Left renal pelvis (tissue), 4 donors: ENCODE data around the gene MTX2. TPM values are rescaled to one million over a fixed set of nuclear protein-coding genes. Genes with fewer than 3 reads are reported as not detected.
A peak's percentile ranks its signal among the peaks of the same experiment; 100 is the strongest.

Experiments
- DNase-seq, 4 donors: peaks; one replicate each; pipeline ENCODE4 v3.0.0-alpha.2; 2013; ENCODE audit warnings: low read depth in 4 of 4, low spot score in 3 of 4
- polyA plus RNA-seq, 4 donors: library from polyadenylated mRNA; unstranded; fragments of 120-200 nt; gene quantifications; one replicate each; pipeline ENCODE4 v1.2.1, GENCODE V29; 2013; ENCODE audit not compliant: insufficient read length in 4 of 4

Gene MTX2
- polyA plus RNA-seq: 100 to 1,000 TPM in 2 of 4 donors, 10 to 100 TPM in 2; 49.0 to 103 (median 96.7) TPM

DNA sequence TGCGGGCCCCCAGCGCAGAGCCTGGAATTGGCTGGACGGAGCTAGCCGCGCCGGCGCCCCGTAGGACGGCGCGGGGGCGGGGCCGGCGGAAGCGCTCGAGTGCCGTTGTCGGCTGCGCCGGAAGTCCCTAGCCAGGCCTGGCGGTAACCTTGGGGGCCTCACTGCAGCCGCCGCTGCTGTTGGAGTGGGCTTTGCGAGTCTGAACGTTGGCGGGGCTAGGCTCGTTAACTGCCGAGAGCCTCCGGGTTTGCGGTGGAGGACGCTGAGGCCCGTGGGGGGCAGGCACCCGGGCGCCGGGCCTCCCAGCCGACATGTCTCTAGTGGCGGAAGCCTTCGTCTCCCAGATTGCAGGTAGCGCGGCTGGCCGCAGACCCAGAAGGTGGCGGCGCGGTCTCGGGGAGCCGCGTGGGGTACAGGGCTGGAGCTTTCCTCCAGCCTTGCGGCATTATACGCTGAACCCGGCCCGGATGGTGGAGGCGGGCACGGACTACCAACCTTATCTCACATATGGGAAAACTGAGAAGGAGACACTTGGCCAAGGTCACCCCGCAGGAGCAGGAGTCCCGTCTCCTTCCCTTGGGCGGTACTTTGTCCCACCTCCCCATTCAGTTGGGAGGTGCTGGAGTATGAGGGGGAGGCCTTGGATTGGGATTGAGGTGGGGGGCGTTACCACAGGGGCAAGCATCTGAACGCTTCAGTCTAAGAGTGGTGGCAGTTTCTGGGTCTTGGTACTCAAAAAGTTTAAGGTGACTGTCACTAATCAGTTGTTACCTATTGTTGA lies at the start of gene MTX2:
Gene MTX2, plus strand, starts transcription at position 124 of the 781 bp plus-strand sequence. Its CDS starts 188 bp downstream, at position 312.
- peak; percentile 60 to 77 (median 68) for DNase-seq

DNA sequence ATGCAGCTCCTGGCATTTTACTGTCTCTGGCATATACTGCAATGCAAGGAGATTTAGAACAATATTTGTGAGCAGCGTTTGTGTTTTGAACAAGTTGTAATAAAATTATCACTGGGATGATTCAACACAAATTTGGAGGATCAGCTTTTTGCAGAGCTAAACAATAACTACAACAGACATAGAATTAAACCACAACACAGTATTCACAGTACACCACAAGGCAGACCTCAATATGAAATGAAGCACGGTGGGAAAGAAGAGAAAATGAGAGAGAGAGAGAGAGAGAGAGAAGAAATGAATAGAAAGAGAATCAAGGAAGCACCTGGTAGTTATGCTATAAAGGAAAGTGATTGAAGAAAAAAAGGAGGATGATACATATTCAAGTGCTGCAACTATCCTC lies 41.4 kb upstream of the MTX2 start:
- no peak for DNase-seq

DNA sequence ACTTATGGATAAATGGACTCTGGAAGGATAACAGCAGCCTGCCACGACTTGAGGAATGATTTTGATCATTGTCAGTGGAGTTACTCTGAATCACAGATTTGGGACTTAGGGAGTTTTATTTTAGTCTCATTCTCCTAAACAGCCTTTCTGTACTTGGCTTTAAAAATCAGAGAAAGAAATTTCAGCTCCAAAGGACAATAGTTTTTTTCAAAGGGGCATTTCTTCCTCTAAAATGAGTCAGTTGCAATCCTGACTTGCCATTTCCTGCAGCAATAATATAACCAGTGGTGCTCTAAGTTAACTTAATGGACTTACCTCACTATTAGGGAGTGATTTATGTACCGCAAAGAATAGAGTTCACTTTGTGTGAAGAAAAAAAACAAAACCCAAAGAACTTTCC lies 35.1 kb upstream of the MTX2 start:
- peak in 1 of 4 donors; percentile 32 for DNase-seq

- no peak for DNase-seq
Observed at GRCh38 chr2:176234940-176235339, 34.3 kb upstream of the MTX2 start.

DNA sequence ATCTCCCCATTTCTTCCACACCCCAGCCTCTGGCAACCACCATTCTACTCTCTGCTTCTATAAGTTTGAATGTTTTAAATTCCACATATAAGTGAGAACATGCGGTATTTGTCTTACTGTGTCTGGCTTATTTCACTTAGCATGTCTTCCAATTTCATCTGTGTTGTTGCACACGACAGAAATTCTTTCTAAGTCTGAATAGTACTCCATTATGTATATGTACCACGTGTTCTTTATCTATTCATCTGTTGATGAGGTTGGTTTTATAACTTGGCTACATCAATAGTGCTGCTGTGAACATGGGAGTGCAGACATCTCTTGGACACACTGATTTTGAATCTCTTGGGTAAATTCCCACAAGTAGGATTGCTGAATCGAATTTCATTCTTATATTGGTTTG lies 31.8 kb upstream of the MTX2 start:
- DNase-seq: no peak

- no peak for DNase-seq
Observed at GRCh38 chr2:176239031-176239430, 30.2 kb upstream of the MTX2 start.

- no peak for DNase-seq
Observed at GRCh38 chr2:176240301-176240700, 28.9 kb upstream of the MTX2 start.

- DNase-seq: no peak
Observed at GRCh38 chr2:176242276-176242675, 27.0 kb upstream of the MTX2 start.

DNA sequence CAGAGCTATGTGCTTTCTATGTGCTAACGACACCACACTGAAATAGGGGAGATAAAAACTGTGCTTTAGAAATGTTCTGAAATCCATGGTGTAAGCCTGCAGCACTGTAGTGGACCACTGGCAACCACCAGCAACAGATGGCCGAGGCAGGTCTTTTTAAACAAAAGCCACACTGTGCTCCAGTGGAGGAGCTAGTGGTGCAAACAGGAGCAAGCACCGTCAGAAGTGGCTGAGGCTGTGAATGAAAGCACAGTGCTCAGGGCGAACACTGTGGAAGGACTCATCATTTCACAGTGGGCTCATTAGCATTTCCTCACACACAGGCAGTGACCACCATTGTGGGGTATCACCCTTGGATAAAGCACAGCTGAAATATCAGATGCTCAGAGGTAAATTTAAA lies 22.9 kb upstream of the MTX2 start:
- no peak for DNase-seq

- DNase-seq: no peak
Observed at GRCh38 chr2:176247859-176248258, 21.4 kb upstream of the MTX2 start.

DNA sequence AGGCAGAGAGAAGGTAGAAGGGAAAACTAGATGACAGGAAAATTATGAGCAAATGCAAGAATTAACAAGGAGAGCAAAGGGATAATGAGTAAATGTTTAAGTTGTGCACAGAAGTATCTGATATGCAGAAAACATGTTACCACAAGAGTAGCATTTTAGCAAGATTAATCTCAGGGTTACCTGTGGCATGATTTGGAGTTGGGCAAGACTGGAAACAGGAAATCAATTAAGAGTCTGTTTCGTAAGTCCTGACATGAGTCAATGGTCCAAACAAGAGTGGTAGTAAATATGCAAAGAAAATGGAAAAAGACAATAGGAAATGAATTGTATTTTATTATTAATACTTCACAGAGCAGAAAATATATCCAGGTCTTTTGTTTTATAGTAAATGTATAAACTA lies 17.3 kb upstream of the MTX2 start:
- DNase-seq: no peak

DNA sequence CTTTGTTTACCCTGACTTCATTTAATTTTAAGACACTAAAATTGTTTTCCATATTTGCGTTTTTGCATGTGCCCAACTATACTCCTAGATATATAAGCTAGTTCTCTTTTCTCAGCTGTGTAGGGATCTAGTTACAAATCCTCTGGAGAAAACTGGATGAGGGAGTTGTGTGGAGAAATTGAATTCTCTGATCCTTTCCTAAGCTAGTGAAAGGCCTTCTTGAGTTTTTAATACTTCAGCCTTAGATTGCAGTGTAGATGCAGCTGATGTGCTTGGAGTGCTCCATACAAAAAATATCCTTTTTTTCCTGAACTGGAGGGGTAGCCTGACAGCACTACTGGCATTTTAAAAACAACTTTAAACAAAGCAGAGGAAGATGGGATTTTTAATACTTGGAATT lies 8.6 kb upstream of the MTX2 start:
- DNase-seq: no peak

GRCh38 chr2:176261136-176261535 lies 8.1 kb upstream of the MTX2 start:
- no peak for DNase-seq

GRCh38 chr2:176268976-176269318 lies 295 bp upstream of the MTX2 start:
- no peak for DNase-seq

GRCh38 chr2:176270100-176270750 lies 983 bp downstream of the MTX2 start:
- no peak for DNase-seq

DNA sequence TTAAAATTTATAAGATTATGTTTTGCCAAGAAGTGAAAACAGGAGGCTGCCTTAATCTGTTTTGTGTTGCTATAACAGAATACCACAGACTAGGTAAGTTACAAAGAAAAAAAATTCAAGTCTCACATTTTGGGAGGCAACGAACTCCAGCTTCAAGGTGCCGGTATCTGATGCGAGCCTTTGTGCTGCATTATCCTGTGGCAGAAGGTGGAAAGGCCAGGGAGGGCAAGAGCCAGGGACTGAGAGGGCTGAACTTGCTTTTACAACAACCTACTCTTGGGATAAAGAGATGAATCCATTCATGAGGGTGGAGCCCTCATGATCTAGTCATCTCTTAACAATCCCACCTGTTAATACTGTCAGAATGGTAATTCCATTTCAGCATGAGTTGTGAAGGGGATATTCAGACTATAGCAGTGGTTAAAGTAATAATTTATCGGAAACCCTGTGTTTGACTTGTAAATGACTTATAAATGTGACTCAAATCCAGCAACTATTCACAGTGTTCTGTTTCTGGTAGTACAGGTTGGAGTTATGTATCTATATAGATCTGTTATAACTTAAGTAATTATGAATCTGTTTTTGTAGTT lies 3.7 kb downstream of the MTX2 start:
- no peak for DNase-seq

DNA sequence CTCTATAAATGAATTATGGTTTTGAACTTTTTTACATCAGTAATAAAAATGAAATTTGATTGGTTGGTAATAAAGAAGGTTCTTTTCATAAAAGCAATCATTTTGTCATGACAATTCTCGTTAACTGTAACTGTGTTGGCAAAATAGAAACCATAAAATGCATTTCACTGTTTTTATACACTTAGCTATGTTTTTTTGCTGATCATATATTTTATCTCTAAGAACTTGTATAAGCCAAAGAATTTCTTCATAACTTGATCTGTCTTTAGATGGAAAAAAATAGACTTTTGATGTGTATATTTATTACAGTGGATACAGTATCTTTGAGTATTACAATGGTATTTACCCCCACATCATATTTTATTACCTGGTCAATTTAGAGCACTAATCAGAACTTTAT lies 9.7 kb downstream of the MTX2 start:
- DNase-seq: no peak

- DNase-seq: no peak
Observed at GRCh38 chr2:176280156-176280555, 10.9 kb downstream of the MTX2 start.

- no peak for DNase-seq
Observed at GRCh38 chr2:176280867-176281658, 11.8 kb downstream of the MTX2 start.

- DNase-seq: no peak
Observed at GRCh38 chr2:176283291-176284068, 14.2 kb downstream of the MTX2 start.
